Bronchial epithelial cell (primary cell): Measurements from ENCODE around the gene CWC27. TPM values are rescaled to one million over a fixed set of nuclear protein-coding genes. Genes with fewer than 3 reads are reported as not detected.

Source experiments
- DNase-seq: peaks from one replicate; pipeline ENCODE4 v3.0.0-alpha.2; 2010; ENCODE audit warnings: low read depth
- FAIRE-seq: peaks from 2 replicates; lab custom pipeline; 2011; peaks lifted over from hg19 to GRCh38; lab: Jason Lieb, UNC
- H3K27me3 ChIP-seq: 2 replicates; pipeline ENCODE4 v1.5.1; 2011; ENCODE audit warnings: low read length; ENCODE audit not compliant: control insufficient read depth, insufficient read depth
- H3K36me3 ChIP-seq: 2 replicates; pipeline ENCODE4 v1.5.1; 2011; ENCODE audit warnings: low read length; ENCODE audit not compliant: control insufficient read depth, insufficient read depth
- H3K4me3 ChIP-seq: 2 replicates; pipeline ENCODE4 v1.5.1; 2011; ENCODE audit warnings: mild to moderate bottlenecking, low read depth, low read length, control low read depth
- CTCF ChIP-seq: IDR thresholded peaks from 2 replicates; pipeline ENCODE4 v1.5.1; 2011; ENCODE audit warnings: mild to moderate bottlenecking, moderate library complexity, low read length, control low read depth, inconsistent platforms; ENCODE audit not compliant: insufficient read depth, severe bottlenecking
- total RNA-seq: library from RNA; depleted of rRNA; stranded (reverse); fragments of >200 nt; gene quantifications from 2 replicates; pipeline ENCODE4 v1.2.1, GENCODE V29; 2014

CWC27 gene
- total RNA-seq, 1 donor from 2014 or later, result 24.7 TPM

DNA sequence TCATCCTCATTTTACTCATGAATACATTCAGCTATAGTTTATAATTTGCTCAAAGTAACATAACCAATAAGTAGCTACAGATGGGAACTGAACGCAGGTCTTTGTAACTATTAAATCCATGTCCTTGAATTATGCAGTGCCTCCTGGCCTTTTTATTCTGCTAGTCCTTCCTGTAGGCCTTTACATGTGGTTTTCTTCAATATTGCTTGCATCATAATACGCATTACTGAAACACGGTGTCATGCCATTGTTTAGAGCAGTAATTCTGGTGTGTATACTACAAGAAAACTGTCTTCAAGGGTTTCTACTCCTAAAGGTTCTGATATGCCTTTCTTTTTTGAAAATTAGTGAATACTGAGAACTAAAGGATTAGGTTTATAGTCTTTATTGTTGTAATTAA, 20.7 kb downstream of the CWC27 start:
- Histone ChIP-seq H3K27me3 (no peaks in the 10 kb centered on the region), H3K4me3 (no peak overlapping the region), H3K36me3 (no peaks in the 10 kb centered on the region)
- peak; percentile 29 for DNase-seq
- TF ChIP-seq CTCF, result no peak
- FAIRE-seq, result no peak

- H3K36me3 ChIP-seq, result no peaks in the 10 kb centered on the region
- no peaks in the 10 kb centered on the region for H3K27me3 ChIP-seq
- no peak for FAIRE-seq
- no peak overlapping the region for H3K4me3 ChIP-seq
- DNase-seq, result peak; percentile 85
- no peak for TF ChIP-seq CTCF
Measured at GRCh38 chr5:64790210-64790609, 21.5 kb downstream of the CWC27 start.

GRCh38 chr5:64792469-64792868, 23.7 kb downstream of the CWC27 start:
- no peak for FAIRE-seq
- TF ChIP-seq CTCF, result no peak

DNA sequence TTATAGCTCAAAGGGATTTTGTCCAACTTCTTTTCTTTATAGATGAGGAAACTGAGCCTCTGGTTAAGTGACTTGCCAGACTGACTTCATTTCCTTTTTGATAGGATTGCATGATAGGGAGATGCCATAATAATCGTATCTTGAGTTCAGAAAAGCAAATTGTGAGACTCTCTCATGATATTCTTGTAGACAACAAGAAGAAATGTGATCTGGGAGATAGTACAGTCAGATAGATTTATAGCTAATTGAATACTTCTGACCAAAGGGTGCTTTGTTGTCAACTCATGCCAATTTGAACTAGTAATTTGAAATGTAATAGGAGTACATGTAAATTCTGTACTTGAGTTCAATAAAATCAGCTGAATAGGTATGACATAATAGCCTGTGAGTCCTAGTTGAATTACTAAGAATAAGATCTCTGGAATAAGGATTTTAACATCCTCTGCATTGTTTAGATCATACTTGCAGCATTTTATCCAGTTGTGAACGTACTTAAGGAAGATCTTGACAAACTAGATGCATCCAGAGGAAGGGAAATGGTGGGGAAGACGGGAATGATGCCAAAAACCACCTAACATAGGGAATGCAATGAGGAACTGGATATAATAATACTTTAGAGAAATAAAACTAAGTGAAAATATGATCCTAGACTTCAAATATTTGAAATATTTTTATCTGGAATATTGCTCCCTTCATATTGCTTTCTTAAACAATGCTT, 25.5 kb downstream of the CWC27 start:
- H3K4me3 ChIP-seq, result no peak overlapping the region
- no peak for FAIRE-seq
- no peaks in the 10 kb centered on the region for H3K27me3 ChIP-seq
- no peak for DNase-seq
- no peak for TF ChIP-seq CTCF
- H3K36me3 ChIP-seq, result no peaks in the 10 kb centered on the region

More at GRCh38 chr5:64792469-64792868, 23.7 kb downstream of the CWC27 start:
- H3K36me3 ChIP-seq, result no peaks in the 10 kb centered on the region
- H3K4me3 ChIP-seq, result no peak overlapping the region
- DNase-seq, result no peak
- no peaks in the 10 kb centered on the region for H3K27me3 ChIP-seq

DNA sequence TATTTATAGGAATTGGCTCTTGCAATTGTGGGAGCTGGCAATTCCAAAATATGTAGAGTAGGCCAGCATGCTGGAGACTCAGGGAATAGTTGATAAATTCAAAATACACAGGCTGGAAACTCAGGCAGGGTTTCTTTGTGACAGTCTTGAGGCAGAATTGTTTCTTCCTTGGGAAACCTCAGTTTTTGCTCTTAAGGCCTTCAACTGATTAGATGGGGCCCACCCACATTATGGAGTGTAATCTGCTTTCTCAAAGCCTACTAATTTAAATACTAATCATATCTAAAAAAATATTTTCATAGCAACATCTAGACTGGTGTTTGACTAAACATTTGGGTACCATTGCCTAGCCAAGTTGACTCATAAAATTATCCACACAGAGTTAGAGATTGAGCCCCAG, 27.6 kb downstream of the CWC27 start:
- no peak overlapping the region for H3K4me3 ChIP-seq

More for the DNA sequence above, 27.6 kb downstream of the CWC27 start:
- no peaks in the 10 kb centered on the region for H3K36me3 ChIP-seq
- no peak for FAIRE-seq
- TF ChIP-seq CTCF, result no peak
- no peak for DNase-seq
- H3K27me3 ChIP-seq, result no peaks in the 10 kb centered on the region
